Panc1 (cell line): Measurements from ENCODE around the gene SPEM3. TPM values are rescaled to one million over a fixed set of nuclear protein-coding genes. Genes with fewer than 3 reads are reported as not detected.

Source experiments
- ATAC-seq: fragments of 200-7000 bp; cut with Tn5 transposase; 2 replicates; pipeline ENCODE4 v1.9.1; 2020; ENCODE audit warnings: mild to moderate bottlenecking, moderate library complexity
- BruUV-seq: library from RNA; stranded (reverse); fragments of 400-500 nt; replicated peaks from 2 replicates; lab custom pipeline; 2021; lab: Mats Ljungman, UMichigan
- CTCF ChIA-PET: fragments of 300-600 bp; sonication (Branson Sonifier 250); formaldehyde crosslinking; loops from one replicate; lab custom pipeline; 2022; ENCODE audit warnings: antibody characterized with exemption; lab: Charles Lee
- POLR2A ChIA-PET: fragments of 300-600 bp; sonication (Branson Sonifier 250); formaldehyde crosslinking; loops from one replicate; lab custom pipeline; 2022; ENCODE audit warnings: antibody characterized with exemption; lab: Charles Lee
- DNase-seq: peaks from one replicate; pipeline ENCODE4 v3.0.0-alpha.2; 2010; ENCODE audit warnings: low read depth, low spot score
- H3K27ac ChIP-seq: 2 replicates; pipeline ENCODE4 v1.5.1; 2011; ENCODE audit warnings: mild to moderate bottlenecking, low read length, inconsistent platforms
- H3K27me3 ChIP-seq: fragments of 200-500 bp; sonication (Bioruptor generic); 2 replicates; pipeline ENCODE4 v1.6.0; 2014; ENCODE audit warnings: low read length, inconsistent platforms; ENCODE audit not compliant: control insufficient read depth, insufficient read depth
- H3K36me3 ChIP-seq: fragments of 200-500 bp; sonication (Bioruptor generic); 2 replicates; pipeline ENCODE4 v1.5.1; 2014; ENCODE audit warnings: inconsistent platforms, mild to moderate bottlenecking, low read length, moderate library complexity; ENCODE audit not compliant: control insufficient read depth, insufficient read depth
- H3K4me1 ChIP-seq: 2 replicates; pipeline ENCODE4 v1.5.1; 2011; ENCODE audit warnings: inconsistent platforms, mild to moderate bottlenecking, low read length, moderate library complexity; ENCODE audit not compliant: control insufficient read depth, insufficient read depth
- H3K4me3 ChIP-seq, 2 experiments: 2 replicates each; pipeline ENCODE4 v1.5.1; 2011 to 2012; ENCODE audit warnings: low read depth in 2 of 2, low read length in 2 of 2, mild to moderate bottlenecking in 2 of 2, inconsistent platforms in 1 of 2, moderate library complexity in 1 of 2
- H3K9me3 ChIP-seq: fragments of 200-500 bp; sonication (Bioruptor generic); 2 replicates; pipeline ENCODE4 v1.5.1; 2014; ENCODE audit warnings: low read depth, mild to moderate bottlenecking, inconsistent platforms, low read length, moderate library complexity; ENCODE audit not compliant: control insufficient read depth, insufficient read depth
- POLR2AphosphoS5 ChIP-seq: IDR thresholded peaks from 2 replicates; pipeline ENCODE4 v1.6.1; 2012; ENCODE audit warnings: mild to moderate bottlenecking, low read depth, low read length, moderate library complexity
- SIN3A ChIP-seq: IDR thresholded peaks from 2 replicates; pipeline ENCODE4 v1.6.1; 2012; ENCODE audit warnings: low read depth, mild to moderate bottlenecking, low read length, moderate library complexity, borderline replicate concordance; ENCODE audit not compliant: insufficient read depth
- TCF7L2 ChIP-seq: IDR thresholded peaks from 2 replicates; pipeline ENCODE4 v1.6.1; 2011; ENCODE audit warnings: mild to moderate bottlenecking, low read depth, low read length, inconsistent platforms
- in situ Hi-C: cut with HindIII; loops from 2 replicates; pipeline ENCODE4 v1.10.0; 2016; ENCODE audit warnings: low sequenced_read_pairs, low pct_unique_long_range_greater_than_20kb
- intact Hi-C: fragments of 100-400 bp; cut with micrococcal nuclease; formaldehyde crosslinking; loops from one replicate; pipeline ENCODE4 v1.10.0; 2022; ENCODE audit not compliant: unreplicated experiment
- total RNA-seq: library from RNA; stranded (reverse); gene quantifications from one replicate; pipeline ENCODE4 v1.2.1, GENCODE V29; 2021; ENCODE audit not compliant: unreplicated experiment
- TF ChIP-seq, protein P1 (sequence below): fragments of 450-650 bp; IDR thresholded peaks from 2 replicates; pipeline ENCODE4 v1.5.1; 2017; ENCODE audit warnings: mild to moderate bottlenecking
- TF ChIP-seq, protein P2 (sequence below), 2 experiments: IDR thresholded peaks; 2 replicates each; pipeline ENCODE4 v1.6.1; 2011 to 2012; ENCODE audit warnings: low read depth in 2 of 2, control low read depth in 1 of 2, low read length in 1 of 2, mild to moderate bottlenecking in 1 of 2, moderate library complexity in 1 of 2; ENCODE audit not compliant: insufficient read depth in 1 of 2

SPEM3 gene
- total RNA-seq, 1 experiment from 2014 or later = not detected

DNA sequence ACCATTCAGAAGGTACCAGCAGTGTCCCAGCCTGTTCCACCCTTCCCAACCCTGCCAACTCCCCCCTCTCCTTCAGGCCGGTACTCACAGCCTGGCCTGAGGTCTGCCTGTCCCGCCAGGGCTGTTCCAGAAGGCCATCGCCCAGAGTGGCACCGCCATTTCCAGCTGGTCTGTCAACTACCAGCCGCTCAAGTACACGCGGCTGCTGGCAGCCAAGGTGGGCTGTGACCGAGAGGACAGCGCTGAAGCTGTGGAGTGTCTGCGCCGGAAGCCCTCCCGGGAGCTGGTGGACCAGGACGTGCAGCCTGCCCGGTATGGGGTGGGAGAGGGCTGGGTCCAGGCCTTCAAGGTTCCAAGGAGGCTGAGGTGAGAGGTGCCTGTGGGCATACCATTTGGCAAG is 13.8 kb upstream of the SPEM3 start:
- CTCF ChIA-PET = no interaction called here
- Histone ChIP-seq H3K27me3 (no peaks in the 10 kb centered on the region), H3K27ac (no peak overlapping the region), H3K36me3 (no peaks in the 10 kb centered on the region), H3K4me3 (no peak overlapping the region), H3K9me3 (no peaks in the 10 kb centered on the region), H3K4me1 (no peaks in the 10 kb centered on the region)
- no TSS peak for BruUV-seq
- intact Hi-C loops = no loop called here
- no peak for DNase-seq
- POLR2A ChIA-PET = no interaction called here
- no peak for ATAC-seq
- in situ Hi-C loops = no loop called here
- TF ChIP-seq, protein P1, sequence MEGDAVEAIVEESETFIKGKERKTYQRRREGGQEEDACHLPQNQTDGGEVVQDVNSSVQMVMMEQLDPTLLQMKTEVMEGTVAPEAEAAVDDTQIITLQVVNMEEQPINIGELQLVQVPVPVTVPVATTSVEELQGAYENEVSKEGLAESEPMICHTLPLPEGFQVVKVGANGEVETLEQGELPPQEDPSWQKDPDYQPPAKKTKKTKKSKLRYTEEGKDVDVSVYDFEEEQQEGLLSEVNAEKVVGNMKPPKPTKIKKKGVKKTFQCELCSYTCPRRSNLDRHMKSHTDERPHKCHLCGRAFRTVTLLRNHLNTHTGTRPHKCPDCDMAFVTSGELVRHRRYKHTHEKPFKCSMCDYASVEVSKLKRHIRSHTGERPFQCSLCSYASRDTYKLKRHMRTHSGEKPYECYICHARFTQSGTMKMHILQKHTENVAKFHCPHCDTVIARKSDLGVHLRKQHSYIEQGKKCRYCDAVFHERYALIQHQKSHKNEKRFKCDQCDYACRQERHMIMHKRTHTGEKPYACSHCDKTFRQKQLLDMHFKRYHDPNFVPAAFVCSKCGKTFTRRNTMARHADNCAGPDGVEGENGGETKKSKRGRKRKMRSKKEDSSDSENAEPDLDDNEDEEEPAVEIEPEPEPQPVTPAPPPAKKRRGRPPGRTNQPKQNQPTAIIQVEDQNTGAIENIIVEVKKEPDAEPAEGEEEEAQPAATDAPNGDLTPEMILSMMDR = no peak
- TF ChIP-seq, protein P2, sequence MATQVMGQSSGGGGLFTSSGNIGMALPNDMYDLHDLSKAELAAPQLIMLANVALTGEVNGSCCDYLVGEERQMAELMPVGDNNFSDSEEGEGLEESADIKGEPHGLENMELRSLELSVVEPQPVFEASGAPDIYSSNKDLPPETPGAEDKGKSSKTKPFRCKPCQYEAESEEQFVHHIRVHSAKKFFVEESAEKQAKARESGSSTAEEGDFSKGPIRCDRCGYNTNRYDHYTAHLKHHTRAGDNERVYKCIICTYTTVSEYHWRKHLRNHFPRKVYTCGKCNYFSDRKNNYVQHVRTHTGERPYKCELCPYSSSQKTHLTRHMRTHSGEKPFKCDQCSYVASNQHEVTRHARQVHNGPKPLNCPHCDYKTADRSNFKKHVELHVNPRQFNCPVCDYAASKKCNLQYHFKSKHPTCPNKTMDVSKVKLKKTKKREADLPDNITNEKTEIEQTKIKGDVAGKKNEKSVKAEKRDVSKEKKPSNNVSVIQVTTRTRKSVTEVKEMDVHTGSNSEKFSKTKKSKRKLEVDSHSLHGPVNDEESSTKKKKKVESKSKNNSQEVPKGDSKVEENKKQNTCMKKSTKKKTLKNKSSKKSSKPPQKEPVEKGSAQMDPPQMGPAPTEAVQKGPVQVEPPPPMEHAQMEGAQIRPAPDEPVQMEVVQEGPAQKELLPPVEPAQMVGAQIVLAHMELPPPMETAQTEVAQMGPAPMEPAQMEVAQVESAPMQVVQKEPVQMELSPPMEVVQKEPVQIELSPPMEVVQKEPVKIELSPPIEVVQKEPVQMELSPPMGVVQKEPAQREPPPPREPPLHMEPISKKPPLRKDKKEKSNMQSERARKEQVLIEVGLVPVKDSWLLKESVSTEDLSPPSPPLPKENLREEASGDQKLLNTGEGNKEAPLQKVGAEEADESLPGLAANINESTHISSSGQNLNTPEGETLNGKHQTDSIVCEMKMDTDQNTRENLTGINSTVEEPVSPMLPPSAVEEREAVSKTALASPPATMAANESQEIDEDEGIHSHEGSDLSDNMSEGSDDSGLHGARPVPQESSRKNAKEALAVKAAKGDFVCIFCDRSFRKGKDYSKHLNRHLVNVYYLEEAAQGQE (IDR thresholded peaks at IDR 0.05; ENCODE audit: insufficient read depth in 1 of 2, low read depth in 2 of 2, low read length in 1 of 2) = no peak
- TF ChIP-seq SIN3A (no peak), POLR2AphosphoS5 (no peak), TCF7L2 (no peak)

DNA sequence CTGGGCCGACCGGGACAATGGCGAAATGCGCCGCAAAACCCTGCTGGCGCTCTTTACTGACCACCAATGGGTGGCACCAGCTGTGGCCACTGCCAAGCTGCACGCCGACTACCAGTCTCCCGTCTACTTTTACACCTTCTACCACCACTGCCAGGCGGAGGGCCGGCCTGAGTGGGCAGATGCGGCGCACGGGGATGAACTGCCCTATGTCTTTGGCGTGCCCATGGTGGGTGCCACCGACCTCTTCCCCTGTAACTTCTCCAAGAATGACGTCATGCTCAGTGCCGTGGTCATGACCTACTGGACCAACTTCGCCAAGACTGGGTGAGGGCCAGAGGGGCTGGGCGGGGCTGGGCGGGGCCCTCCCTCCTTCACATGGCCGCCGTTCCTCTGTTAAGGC is 12.9 kb upstream of the SPEM3 start:
- intact Hi-C loops = no loop called here
- CTCF ChIA-PET = no interaction called here
- ATAC-seq = no peak

More for the DNA sequence above, 12.9 kb upstream of the SPEM3 start:
- in situ Hi-C loops = no loop called here
- Histone ChIP-seq H3K36me3 (no peaks in the 10 kb centered on the region), H3K27ac (no peak overlapping the region), H3K27me3 (no peaks in the 10 kb centered on the region), H3K9me3 (no peaks in the 10 kb centered on the region), H3K4me1 (no peaks in the 10 kb centered on the region), H3K4me3 (no peak overlapping the region)
- POLR2A ChIA-PET = no interaction called here
- BruUV-seq = no TSS peak
- no peak for DNase-seq
- no peak for TF ChIP-seq SIN3A
- TF ChIP-seq TCF7L2 = no peak
- TF ChIP-seq, protein P2 (IDR thresholded peaks at IDR 0.05; ENCODE audit: insufficient read depth in 1 of 2, low read depth in 2 of 2, low read length in 1 of 2) = no peak
- TF ChIP-seq POLR2AphosphoS5 = no peak
- TF ChIP-seq, protein P1 = no peak
